ENCODE data around the gene CCNC. TPM values are rescaled to one million over a fixed set of nuclear protein-coding genes. Genes with fewer than 3 reads are reported as not detected.

CCNC gene
- total RNA-seq, 1 experiment from 2014 or later: 99.1 TPM

- intact Hi-C loops (cut with micrococcal nuclease; ENCODE audit: unreplicated experiment): no loop called here
- peak; percentile 27 for DNase-seq (ENCODE audit: low spot score)
- H3K27ac ChIP-seq (ENCODE audit: low read depth, low read length, poor library complexity, severe bottlenecking): no peak overlapping the region
- no TSS peak for BruUV-seq (replicated peaks)
- H3K36me3 ChIP-seq (ENCODE audit: insufficient read depth, low read length, poor library complexity, severe bottlenecking): no peaks in the 10 kb centered on the region
- POLR2A ChIA-PET (ENCODE audit: low non-redundant PET): no interaction called here
- TF ChIP-seq CTCF (conservative IDR thresholded peaks at IDR 0.05; ENCODE audit: low read depth, low read length) (no peak), EZH2 (IDR thresholded peaks at IDR 0.05; ENCODE audit: borderline replicate concordance, low read depth, low read length, poor library complexity, severe bottlenecking) (no peak)
- H3K4me3 ChIP-seq (ENCODE audit: low read depth, low read length, poor library complexity, severe bottlenecking): peak overlapping the region; percentile 95
- no peaks in the 10 kb centered on the region for H3K9me3 ChIP-seq (ENCODE audit: low read depth, low read length, poor library complexity, severe bottlenecking)
- no peaks in the 10 kb centered on the region for H3K27me3 ChIP-seq (replicated peaks; ENCODE audit: insufficient read depth, low read depth, low read length, poor library complexity)
- CTCF ChIA-PET: no interaction called here
- H3K4me1 ChIP-seq (ENCODE audit: insufficient read depth, low read length, poor library complexity, severe bottlenecking): peaks cover 3% of the 10 kb centered on the region
Observed at GRCh38 chr6:99514089-99514488, 54.4 kb downstream of the CCNC start.

GRCh38 chr6:99512033-99512432 is 56.4 kb downstream of the CCNC start:
- Histone ChIP-seq H3K27ac (ENCODE audit: low read depth, low read length, poor library complexity, severe bottlenecking) (no peak overlapping the region), H3K4me3 (ENCODE audit: low read depth, low read length, poor library complexity, severe bottlenecking) (no peak overlapping the region), H3K36me3 (ENCODE audit: insufficient read depth, low read length, poor library complexity, severe bottlenecking) (peaks cover 6% of the 10 kb centered on the region), H3K27me3 (replicated peaks; ENCODE audit: insufficient read depth, low read depth, low read length, poor library complexity) (no peaks in the 10 kb centered on the region), H3K4me1 (ENCODE audit: insufficient read depth, low read length, poor library complexity, severe bottlenecking) (peaks cover 3% of the 10 kb centered on the region), H3K9me3 (ENCODE audit: low read depth, low read length, poor library complexity, severe bottlenecking) (no peaks in the 10 kb centered on the region)
- POLR2A ChIA-PET (ENCODE audit: low non-redundant PET): no interaction called here
- BruUV-seq (replicated peaks): no TSS peak
- DNase-seq (ENCODE audit: low spot score): no peak
- CTCF ChIA-PET: no interaction called here
- TF ChIP-seq EZH2 (IDR thresholded peaks at IDR 0.05; ENCODE audit: borderline replicate concordance, low read depth, low read length, poor library complexity, severe bottlenecking): no peak
- intact Hi-C loops (cut with micrococcal nuclease; ENCODE audit: unreplicated experiment): no loop called here

- Histone ChIP-seq H3K36me3 (ENCODE audit: insufficient read depth, low read length, poor library complexity, severe bottlenecking) (peaks cover 24% of the 10 kb centered on the region), H3K27ac (ENCODE audit: low read depth, low read length, poor library complexity, severe bottlenecking) (no peak overlapping the region), H3K27me3 (replicated peaks; ENCODE audit: insufficient read depth, low read depth, low read length, poor library complexity) (no peaks in the 10 kb centered on the region), H3K4me1 (ENCODE audit: insufficient read depth, low read length, poor library complexity, severe bottlenecking) (no peaks in the 10 kb centered on the region), H3K9me3 (ENCODE audit: low read depth, low read length, poor library complexity, severe bottlenecking) (no peaks in the 10 kb centered on the region), H3K4me3 (ENCODE audit: low read depth, low read length, poor library complexity, severe bottlenecking) (no peak overlapping the region)
- intact Hi-C loops (cut with micrococcal nuclease; ENCODE audit: unreplicated experiment): no loop called here
- no TSS peak for BruUV-seq (replicated peaks)
- TF ChIP-seq EZH2 (IDR thresholded peaks at IDR 0.05; ENCODE audit: borderline replicate concordance, low read depth, low read length, poor library complexity, severe bottlenecking) (no peak), CTCF (conservative IDR thresholded peaks at IDR 0.05; ENCODE audit: low read depth, low read length) (no peak)
- ChIA-PET POLR2A (ENCODE audit: low non-redundant PET) (no interaction called here), CTCF (no interaction called here)
- no peak for DNase-seq (ENCODE audit: low spot score)
Observed at GRCh38 chr6:99507648-99508047, 60.8 kb downstream of the CCNC start.

GRCh38 chr6:99501762-99502161 is 66.7 kb downstream of the CCNC start:
- Histone ChIP-seq H3K9me3 (ENCODE audit: low read depth, low read length, poor library complexity, severe bottlenecking) (no peaks in the 10 kb centered on the region), H3K4me3 (ENCODE audit: low read depth, low read length, poor library complexity, severe bottlenecking) (no peak overlapping the region), H3K36me3 (ENCODE audit: insufficient read depth, low read length, poor library complexity, severe bottlenecking) (peaks cover 33% of the 10 kb centered on the region), H3K27me3 (replicated peaks; ENCODE audit: insufficient read depth, low read depth, low read length, poor library complexity) (no peaks in the 10 kb centered on the region), H3K27ac (ENCODE audit: low read depth, low read length, poor library complexity, severe bottlenecking) (no peak overlapping the region), H3K4me1 (ENCODE audit: insufficient read depth, low read length, poor library complexity, severe bottlenecking) (peaks cover 23% of the 10 kb centered on the region)
- intact Hi-C loops (cut with micrococcal nuclease; ENCODE audit: unreplicated experiment): no loop called here
- POLR2A ChIA-PET (ENCODE audit: low non-redundant PET): no interaction called here
- TF ChIP-seq CTCF (conservative IDR thresholded peaks at IDR 0.05; ENCODE audit: low read depth, low read length): no peak
- TF ChIP-seq EZH2 (IDR thresholded peaks at IDR 0.05; ENCODE audit: borderline replicate concordance, low read depth, low read length, poor library complexity, severe bottlenecking): no peak
- CTCF ChIA-PET: no interaction called here
- no TSS peak for BruUV-seq (replicated peaks)
- no peak for DNase-seq (ENCODE audit: low spot score)

Data from A673 (cell line).